ENCODE data around the gene EPHA1.

The EPHA1 gene

DNA sequence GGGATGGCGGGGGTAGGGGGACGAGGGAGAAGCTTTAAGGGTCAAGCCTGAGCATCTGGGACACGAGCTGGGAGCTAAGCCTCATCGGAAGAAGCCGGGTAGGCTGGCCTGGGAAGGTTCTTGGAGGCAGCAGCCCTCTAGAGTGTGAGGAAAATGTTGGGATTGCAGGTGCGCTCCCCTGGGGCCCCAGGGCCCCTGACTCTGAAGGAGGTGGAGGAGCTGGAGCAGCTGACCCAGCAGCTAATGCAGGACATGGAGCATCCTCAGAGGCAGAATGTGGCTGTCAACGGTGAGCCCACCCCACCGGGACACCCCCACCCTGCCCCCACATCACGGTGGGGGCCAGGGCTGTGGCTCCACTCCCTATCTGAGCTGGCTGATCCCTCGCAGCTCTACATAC is 20.6 kb downstream of the EPHA1 start:
- FAIRE-seq = no peak

DNA sequence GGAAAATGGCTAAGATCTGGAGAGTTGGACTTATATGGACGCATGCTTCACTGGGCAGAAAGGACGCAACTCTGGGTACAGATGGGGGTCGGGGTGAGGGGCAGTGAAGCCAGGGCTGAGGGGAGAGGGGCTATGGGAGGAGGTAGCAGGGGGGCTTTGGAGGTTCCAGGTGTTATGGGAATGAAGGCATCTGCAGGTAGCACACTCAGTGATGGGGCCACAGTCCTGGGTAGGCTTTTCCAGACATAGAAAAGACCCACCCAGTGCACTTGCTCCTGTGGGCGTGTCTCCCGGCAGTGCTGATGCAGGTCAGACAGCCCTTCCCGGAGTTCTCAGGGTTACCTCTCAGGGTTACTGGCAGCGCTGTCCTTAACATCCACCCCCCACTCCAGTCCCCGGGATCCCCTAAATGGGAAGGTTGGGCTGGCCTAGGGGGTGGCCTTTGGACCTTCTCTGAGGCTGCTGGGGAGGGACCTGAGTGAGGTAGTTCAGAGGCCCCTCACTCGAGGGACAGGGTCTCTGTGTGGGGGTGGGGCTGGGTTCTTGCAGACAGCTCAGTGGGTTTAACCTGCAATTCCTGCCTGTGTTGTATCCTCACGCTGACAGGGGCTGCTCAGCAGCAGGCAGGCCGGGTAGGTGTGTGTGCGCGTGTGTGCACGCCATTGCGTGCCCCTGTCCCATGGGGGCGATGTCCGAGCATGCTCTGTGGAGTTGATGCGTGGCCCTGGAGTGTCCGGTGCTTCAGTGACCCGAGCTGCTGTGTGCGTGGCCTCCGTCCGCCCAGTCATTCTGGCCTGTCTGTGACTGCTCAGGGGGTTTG is 21.3 kb downstream of the EPHA1 start:
- no peak for FAIRE-seq

DNA sequence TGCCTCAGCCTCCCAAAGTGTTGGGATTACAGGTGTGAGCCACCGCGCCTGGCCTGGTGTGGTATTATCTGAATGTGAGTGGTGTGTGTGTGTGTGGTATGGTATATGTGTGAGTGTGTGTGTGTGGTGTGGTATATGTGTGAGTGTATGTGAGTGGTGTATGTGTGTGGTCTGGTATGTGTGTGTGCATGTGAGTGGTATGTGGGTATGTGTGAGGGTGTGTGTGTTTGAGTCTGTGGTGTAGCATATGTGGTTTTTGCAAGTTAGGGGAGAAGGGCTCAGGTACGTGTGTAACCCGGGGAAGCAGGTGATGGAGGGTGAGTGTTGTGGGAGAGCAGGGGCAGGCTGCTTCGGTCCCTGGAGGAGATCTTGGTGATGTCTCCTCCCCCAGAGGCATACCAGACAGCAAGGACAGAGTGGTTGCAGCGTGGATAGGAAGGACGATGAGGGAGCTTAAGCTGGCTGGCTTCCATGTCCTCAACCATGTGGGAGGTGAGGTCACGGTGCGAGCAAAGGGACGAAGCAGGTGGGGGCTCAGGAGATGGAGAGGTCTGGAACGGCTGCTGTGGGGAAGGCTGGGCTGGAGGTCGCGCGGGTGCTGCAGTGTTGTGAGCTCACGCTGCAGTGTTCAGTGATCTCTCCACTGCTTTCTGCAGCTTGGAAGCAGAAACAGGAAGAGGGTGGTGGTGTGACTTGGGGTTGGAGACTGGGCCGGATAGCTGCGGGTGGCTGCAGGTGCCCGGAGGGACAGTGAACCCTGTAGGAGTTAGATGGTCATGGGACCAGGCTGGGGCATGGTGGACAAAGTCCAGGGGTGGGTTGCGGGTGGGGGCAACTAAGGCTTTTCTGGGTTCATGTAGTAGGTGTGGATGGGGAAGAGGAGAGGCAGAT is 22.5 kb downstream of the EPHA1 start:
- FAIRE-seq = no peak

DNA sequence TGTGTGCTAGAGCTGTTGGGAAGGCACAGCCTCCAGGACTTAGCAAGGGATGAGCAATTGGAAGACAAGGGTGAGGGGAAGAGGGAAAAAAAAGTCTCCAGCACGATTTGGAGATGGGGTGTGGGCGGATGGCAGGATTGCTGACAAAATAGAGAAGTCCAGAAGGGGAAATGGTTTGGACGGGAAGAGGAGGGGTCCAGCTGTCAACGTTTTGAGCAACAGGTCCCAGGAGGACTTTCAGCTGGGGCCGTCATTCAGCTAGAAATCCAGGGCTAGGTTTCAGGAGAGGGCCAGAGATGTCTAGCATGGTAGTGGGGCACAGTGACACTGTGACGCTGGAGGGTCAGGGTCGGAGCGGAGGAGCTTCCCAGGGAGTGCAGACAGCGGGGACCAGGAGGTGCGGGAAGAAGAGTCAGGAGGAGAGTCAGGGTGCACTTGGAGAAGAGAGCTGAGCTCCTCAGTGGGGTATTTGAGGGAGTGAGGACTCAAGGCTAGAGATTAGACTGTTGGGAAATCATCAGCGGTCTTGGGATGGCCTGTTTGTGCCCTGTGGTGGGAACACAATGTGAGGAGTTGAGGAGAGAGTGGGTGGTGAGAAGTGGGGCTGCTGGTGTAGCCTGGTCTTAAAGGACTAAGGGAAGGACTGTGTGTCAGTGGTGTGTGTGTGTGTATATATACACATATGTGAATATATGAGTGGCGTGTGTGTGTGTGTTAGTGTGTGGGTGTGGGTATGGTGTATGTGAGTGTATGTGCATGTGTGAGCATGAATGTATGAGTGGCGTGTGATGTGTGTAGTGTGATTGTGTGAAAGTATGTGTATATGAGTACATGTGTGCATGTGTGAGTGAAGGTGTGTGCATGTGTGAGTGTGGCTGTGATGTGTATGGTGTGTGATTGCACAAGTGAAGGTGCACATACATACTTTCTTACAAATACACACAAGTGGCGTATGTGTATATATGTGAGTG is 23.7 kb downstream of the EPHA1 start:
- FAIRE-seq = no peak

DNA sequence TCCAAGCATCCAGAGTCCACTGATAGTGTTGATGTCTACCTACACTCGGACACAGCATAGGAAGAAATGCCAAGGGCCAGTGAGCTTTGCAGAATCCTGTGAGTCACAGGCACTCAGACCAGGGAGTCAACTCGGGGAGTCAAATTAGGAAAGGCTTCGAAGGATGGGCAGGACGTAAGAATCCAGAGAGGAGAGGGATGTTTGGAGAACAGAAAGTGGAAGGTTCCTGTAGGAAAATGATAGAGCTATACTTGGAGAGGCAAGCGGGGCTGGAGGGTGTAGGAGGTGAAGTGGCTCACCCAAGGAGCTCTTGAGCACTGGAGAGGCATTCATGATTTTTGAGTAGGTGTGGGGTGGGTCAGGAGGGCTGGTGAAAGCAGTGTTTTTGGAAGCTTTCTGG is 24.5 kb downstream of the EPHA1 start:
- no peak for FAIRE-seq

DNA sequence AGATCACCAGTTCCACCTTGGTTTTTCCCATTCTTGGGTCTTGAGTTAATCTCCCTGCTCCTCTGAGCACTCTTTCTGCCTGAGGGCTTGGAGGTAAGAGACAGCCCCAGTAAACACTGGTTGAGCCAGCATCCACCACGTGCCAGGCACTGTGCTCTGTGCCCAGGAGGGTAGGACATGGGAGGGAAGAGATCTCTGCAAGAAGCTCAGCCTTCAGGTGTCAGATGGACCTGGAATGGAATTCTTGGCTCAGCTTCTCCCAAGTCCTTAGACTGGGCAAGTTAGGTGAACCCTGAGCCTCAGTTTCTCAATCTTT is 25.1 kb downstream of the EPHA1 start:
- no peak for FAIRE-seq

DNA sequence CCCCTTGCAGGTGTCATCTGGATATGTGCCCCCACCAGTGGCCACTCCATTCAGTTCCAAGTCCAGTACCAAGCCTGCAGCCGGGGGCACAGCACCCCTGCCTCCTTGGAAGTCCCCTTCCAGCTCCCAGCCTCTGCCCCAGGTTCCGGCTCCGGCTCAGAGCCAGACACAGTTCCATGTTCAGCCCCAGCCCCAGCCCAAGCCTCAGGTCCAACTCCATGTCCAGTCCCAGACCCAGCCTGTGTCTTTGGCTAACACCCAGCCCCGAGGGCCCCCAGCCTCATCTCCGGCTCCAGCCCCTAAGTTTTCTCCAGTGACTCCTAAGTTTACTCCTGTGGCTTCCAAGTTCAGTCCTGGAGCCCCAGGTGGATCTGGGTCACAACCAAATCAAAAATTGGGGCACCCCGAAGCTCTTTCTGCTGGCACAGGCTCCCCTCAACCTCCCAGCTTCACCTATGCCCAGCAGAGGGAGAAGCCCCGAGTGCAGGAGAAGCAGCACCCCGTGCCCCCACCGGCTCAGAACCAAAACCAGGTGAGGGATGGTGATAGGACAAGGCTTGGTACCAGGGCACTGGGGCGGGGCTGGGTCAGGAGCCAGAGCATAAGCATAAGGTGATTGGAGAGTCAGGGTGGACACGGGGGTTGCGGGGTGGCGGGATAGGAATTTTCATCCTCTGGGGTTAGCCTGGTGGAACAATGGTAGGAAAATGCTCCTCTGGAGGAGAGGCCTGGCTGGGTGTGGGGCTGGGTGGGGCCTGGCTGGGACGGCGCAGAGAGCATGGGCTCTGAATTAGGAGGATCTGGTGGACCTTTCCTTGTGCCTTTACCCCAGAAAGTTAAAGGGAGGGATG is 25.6 kb downstream of the EPHA1 start:
- FAIRE-seq = no peak

DNA sequence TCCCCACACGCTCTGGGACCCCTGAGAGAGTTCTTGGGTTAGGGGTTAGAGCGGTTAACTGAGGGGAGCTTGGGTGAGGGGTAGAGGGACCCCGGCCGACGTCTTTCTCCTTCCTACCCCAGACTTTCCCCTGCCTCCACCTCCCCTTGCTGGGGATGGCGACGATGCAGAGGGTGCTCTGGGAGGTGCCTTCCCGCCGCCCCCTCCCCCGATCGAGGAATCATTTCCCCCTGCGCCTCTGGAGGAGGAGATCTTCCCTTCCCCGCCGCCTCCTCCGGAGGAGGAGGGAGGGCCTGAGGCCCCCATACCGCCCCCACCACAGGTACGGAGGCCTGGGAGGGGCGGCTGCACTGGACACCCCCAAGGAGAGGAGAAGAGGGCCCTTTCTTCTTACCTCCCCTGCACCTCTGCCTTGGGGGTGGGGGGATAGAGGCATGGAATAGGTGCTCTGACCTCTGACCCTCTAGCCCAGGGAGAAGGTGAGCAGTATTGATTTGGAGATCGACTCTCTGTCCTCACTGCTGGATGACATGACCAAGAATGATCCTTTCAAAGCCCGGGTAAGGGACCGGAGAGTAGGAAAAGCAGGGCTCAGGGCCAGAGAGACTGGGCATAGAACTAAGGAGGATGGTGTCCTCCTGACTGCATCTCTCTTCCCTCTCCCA is 26.4 kb downstream of the EPHA1 start:
- no peak for FAIRE-seq

DNA sequence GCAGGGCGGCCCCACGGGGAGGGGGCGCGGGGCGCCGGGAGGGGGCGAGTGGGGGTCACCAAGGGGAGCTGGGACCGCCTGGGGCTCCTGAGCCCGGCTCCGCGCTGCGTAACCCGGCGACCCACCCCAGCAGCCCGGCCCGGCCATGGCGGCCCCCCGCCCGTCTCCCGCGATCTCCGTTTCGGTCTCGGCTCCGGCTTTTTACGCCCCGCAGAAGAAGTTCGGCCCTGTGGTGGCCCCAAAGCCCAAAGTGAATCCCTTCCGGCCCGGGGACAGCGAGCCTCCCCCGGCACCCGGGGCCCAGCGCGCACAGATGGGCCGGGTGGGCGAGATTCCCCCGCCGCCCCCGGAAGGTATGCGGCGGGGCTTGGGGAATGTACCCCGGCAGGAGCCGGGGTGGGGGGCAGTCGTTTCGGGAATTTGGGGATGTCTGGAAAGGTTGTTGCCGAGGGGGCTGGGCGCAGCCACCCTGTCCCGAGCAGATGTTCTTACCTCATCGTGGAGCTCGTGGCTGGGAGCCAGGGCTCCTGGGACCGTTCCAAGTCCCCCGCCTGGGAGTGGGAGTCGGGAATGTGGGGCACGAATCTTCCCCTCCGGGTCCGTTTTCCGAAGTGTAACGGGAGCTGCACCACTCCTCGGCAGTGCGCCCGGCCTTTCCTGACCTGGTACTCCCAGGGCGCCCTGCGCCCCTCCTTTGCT is 27.1 kb downstream of the EPHA1 start:
- FAIRE-seq = no peak

DNA sequence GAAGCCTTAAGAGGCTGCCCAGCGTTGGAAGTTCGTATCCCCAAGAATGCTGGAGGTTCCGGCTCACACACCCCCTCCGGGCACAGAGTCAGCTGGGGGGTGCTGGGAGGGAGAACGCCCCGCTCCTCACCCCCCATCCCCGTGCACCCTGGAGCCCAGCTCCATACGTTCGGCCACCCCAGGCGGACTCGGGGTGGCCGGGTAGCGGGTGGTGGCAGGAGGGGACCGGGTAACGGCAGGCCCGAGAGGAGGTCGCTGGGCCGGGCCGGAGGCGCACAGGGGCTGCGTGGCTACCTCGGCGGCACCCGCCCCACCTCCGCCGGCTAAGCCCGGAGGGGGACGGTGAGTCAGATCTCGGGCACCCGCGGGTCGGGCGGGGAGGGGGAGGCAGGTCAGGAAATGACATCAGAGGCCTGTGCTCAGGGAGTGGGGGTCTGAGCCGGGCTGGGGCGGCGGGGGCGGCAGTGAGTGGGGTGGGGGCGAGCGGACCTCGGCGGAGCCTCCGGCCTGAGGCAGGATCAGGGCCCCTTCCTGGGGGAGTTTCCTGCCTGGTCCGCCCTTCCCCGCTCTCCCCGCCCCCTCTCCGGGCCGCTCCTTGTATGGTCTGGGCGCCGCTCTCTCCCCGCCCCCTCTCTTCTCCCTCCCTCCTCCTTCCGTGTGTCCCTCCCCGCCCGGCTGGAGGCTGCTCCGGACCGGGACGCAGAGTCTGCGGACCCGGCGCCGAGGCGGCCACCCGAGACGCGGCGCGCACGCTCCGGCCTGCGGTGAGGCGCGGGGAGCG is 27.8 kb downstream of the EPHA1 start, which contains the start of gene ZYX:
TSS of gene ZYX (plus strand) at position 700 of the 781 bp plus-strand sequence. CDS start 227 bp downstream, outside the sequence.
- FAIRE-seq = no peak

DNA sequence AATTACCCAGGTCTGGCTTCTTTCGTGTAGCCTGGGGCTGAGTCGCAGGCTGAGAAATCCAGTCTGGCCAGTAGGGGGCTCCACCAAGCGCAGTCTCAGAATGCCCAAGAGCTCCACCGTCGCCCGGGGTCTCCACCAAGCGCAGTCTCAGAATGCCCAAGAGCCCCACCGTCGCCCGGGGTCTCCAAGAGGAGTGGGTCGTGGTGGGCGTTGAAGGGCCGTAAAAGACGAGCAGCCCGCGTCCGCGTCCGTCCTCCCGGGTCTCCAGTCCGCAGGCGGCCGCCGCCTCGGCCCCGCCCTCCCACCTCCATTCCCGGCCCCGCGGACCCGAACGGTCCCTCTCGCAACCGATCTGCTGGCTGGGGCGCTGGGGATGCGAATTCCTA is 28.4 kb downstream of the EPHA1 start:
- no peak for FAIRE-seq

DNA sequence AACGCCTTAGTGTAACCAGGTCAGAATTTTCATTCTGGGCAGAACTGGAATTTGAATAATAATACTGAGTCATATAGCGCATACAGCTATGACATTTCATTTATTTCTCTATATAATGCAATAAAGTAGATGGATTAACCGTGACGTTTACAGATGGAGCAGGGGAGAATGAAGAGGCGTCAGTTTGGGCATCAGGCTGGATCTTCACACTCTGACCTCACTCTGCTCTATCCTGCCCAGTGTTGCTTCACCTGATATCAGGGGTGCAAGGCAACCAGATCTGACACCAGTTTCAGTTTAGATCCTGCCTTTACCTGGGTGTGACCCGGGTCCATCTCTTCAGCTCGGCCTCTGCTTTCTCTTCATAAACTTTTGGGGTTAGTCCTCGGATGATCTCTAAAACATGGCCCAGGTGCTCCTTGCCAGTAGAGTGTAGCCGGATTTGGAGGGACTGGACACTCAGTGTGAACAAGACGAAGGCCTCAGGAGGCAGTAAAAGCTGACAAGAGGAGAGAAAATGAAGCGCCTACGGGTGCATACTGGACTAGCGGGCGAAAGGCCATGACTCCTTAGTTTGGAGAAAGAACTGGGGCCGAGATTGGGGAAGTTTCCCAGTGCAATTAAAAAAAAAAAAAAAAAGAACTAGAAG is 28.9 kb downstream of the EPHA1 start:
- FAIRE-seq = no peak

DNA sequence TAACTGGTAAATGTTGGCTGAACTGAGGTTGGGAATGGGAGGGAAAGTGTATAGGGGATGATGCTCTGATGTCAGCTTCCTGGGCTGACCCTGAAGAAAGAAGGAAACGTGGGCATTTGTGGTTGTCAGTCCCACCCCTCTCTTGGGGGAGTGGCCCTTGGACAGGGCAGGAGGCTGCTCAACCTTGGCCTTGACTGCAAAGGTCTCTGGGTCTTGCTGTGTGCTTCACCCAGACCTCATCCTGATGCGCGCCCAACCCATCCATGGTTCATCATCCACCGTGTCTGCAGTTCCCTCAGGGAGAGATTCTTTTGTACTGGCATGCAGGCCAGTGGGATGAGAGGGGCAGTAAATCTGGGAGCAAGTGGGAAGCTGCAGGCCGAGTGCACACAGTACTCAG is 32.3 kb downstream of the EPHA1 start:
- FAIRE-seq = no peak

DNA sequence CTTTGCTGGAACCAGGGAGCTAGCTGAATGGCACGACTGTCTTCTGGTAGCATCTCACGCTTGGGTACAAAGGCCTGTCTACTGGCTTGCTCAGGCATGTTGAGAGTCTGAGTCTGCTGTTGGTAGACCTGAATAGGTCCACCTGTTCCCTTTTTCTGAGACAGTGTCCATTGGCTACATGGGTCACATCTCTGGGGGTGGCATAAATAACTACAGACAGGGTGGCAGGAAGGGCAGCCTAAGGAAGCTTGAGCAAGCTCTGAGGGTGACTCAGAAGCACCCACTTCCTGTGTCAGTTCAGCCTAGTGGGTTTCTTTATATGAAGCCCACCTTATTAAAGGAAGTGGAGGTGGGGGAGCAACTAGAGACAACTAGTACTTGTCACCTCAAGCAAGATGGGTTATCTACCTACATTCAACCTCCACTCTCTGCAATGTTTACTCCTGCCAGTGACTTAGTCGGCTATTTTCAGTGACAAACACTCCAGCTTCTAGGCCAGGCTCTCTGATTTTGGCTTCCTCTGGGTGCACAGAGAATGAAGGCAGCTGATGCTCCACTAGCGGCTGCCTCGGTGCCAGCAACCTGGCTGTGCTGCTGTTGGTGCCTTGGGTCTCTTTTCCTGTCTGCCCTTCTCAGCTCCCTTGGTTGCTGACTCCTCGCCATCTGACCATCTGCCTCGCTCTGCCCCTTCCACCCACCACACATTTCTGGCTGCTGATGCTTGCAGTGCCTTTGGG is 33.2 kb downstream of the EPHA1 start:
- no peak for FAIRE-seq

DNA sequence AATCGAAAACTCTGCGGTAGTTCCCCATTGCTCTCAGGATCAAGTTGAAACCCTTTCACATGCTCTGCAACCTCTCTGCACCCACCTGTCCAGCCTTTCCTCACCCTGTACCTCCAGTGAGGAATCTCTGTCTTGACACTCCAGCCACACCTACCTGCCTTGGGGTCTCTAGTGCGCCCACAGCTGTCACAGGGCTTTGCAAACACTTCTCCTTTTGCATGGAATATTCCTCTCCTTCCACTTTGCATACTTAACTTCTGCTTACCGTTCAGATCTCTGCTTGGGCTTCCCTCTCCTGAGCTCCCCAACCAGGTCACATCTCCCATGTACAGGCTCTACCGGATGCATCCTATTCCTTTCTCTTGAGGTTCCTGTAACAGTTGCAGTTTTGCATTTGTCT is 34.1 kb downstream of the EPHA1 start:
- FAIRE-seq = no peak

DNA sequence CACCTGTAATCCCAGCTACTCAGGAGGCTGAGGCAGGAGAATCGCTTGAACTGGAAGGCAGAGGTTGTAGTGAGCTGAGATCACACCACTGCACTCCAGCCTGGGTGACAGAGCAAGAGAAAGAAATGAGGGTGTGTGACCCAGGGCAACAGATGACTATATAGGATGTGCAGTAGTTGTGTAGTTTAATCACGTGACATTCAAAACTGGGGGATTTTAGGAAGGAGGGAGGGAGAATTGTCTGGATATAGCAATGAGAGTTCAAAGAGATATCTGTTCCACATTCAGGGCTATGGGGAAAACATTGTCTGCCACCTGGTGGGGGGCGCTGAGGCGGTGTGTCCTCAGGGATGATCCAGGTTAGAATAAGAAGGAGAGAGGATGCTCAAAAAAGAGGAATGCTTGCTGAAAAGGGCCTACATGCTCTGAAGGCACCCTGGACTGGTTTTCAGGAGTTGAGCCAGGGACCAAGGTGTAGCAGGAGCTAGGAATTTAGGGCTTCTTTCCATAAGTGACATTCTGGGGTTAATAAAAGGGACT is 35.3 kb downstream of the EPHA1 start:
- no peak for FAIRE-seq

DNA sequence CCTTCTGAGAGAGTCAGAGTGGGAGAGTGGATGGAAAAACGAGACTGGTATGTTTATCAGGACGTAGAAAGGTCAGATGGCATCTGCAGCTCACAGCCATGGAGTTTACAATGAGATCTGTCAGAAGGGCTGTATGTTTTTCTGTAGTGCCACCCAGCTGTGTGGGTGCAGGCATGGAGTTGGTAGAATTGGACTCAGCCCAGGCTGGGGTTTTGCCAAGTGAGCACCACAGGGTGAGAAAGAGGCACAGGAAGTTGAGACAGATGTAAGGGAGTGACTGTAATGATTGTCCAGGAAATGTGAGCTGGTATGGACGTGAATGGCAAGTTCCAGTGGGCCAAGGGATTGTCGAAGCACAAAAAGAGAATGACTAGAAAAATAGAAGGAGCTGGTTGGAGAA is 36.6 kb downstream of the EPHA1 start:
- no peak for FAIRE-seq
